Loucy (cell line): ENCODE results near the gene MAP10.

Experiments
- H2AFZ ChIP-seq: fragments of 200-600 bp; sonication (generic); 2 replicates; pipeline ENCODE4 v1.6.0; 2016; ENCODE audit warnings: antibody characterized with exemption, mild to moderate bottlenecking, low read length, moderate library complexity
- H3F3A ChIP-seq: fragments of 200-600 bp; 2 replicates; pipeline ENCODE4 v1.6.0; 2016; ENCODE audit warnings: antibody characterized with exemption, low read depth, mild to moderate bottlenecking
- H3K27me3 ChIP-seq: fragments of 200-600 bp; sonication (generic); 2 replicates; pipeline ENCODE4 v1.6.1; 2014; ENCODE audit warnings: low read length, mild to moderate bottlenecking; ENCODE audit not compliant: insufficient read depth, poor library complexity, severe bottlenecking
- H3K36me3 ChIP-seq: fragments of 200-600 bp; sonication (generic); 2 replicates; pipeline ENCODE4 v1.6.1; 2016; ENCODE audit warnings: low read length; ENCODE audit not compliant: insufficient read depth
- H3K4me1 ChIP-seq: fragments of 200-600 bp; sonication (generic); 2 replicates; pipeline ENCODE4 v1.5.1; 2014; ENCODE audit warnings: low read length, mild to moderate bottlenecking; ENCODE audit not compliant: insufficient read depth, poor library complexity, severe bottlenecking
- H3K4me2 ChIP-seq: fragments of 200-600 bp; sonication (generic); 2 replicates; pipeline ENCODE4 v1.6.0; 2014; ENCODE audit warnings: antibody characterized with exemption, low read length, low read depth, mild to moderate bottlenecking; ENCODE audit not compliant: poor library complexity, severe bottlenecking
- H3K4me3 ChIP-seq: fragments of 200-600 bp; sonication (generic); 2 replicates; pipeline ENCODE4 v1.5.1; 2014; ENCODE audit warnings: low read length, mild to moderate bottlenecking, mixed read lengths; ENCODE audit not compliant: poor library complexity, severe bottlenecking
- H3K79me2 ChIP-seq: fragments of 200-600 bp; sonication (generic); 2 replicates; pipeline ENCODE4 v1.6.1; 2014; ENCODE audit warnings: low read length; ENCODE audit not compliant: insufficient read depth
- H3K9ac ChIP-seq: fragments of 200-600 bp; sonication (generic); 2 replicates; pipeline ENCODE4 v1.6.0; 2014; ENCODE audit warnings: mild to moderate bottlenecking, low read depth, low read length, moderate library complexity; ENCODE audit not compliant: poor library complexity, severe bottlenecking
- H3K9me2 ChIP-seq: fragments of 200-600 bp; sonication (generic); replicated peaks from 2 replicates; pipeline ENCODE4 v1.6.1; 2016; ENCODE audit warnings: low read depth, low read length, mixed read lengths
- H3K9me3 ChIP-seq: fragments of 200-600 bp; sonication (generic); 2 replicates; pipeline ENCODE4 v1.6.1; 2014; ENCODE audit warnings: mild to moderate bottlenecking, antibody characterized with exemption, low read length, low read depth; ENCODE audit not compliant: insufficient read depth
- H4K20me1 ChIP-seq: fragments of 200-600 bp; sonication (generic); 2 replicates; pipeline ENCODE4 v1.6.0; 2014; ENCODE audit warnings: antibody characterized with exemption, low read length, mild to moderate bottlenecking; ENCODE audit not compliant: insufficient read depth, poor library complexity, severe bottlenecking
- EZH2phosphoT487 ChIP-seq: fragments of 200-600 bp; IDR thresholded peaks from 2 replicates; pipeline ENCODE4 v1.6.1; 2018; ENCODE audit warnings: antibody characterized with exemption, mild to moderate bottlenecking, moderate library complexity, borderline replicate concordance
- TF ChIP-seq, protein P1 (sequence below): fragments of 200-600 bp; sonication (generic); conservative IDR thresholded peaks from 2 replicates; pipeline ENCODE4 v1.5.1; 2014; ENCODE audit warnings: mild to moderate bottlenecking, antibody characterized with exemption, low read length

The MAP10 gene

DNA sequence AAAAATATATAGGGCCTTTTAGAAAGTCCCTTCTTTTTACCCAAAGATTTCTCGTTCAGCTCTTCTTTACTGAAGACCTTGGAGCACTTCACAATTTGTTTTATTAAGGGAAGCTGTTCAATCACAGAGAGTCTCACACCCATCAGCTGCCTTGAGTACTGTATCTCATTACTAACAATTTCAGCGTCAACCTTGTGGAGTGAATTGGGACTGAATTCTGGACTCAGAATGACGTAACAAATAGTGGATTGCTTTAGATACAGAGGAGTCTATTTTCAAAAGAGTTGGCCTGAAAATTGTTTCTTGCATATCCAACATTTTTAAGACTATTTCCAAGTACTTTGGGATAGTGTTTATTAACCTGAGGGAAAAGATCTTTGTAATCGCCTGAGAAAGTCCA lies 7.9 kb downstream of the MAP10 start:
- Histone ChIP-seq H3K4me2 (peak overlapping the region; percentile 95), H3K4me3 (no peak overlapping the region), H3K36me3 (no peaks in the 10 kb centered on the region), H4K20me1 (peaks cover 4% of the 10 kb centered on the region), H3F3A (no peaks in the 10 kb centered on the region), H3K79me2 (peaks cover 47% of the 10 kb centered on the region), H3K9ac (peak overlapping the region; percentile 98), H3K27me3 (no peaks in the 10 kb centered on the region), H3K9me3 (no peaks in the 10 kb centered on the region), H3K9me2 (no peaks in the 10 kb centered on the region), H3K4me1 (peaks cover 38% of the 10 kb centered on the region), H2AFZ (no peak overlapping the region)
- no peak for TF ChIP-seq EZH2phosphoT487
- TF ChIP-seq, protein P1, sequence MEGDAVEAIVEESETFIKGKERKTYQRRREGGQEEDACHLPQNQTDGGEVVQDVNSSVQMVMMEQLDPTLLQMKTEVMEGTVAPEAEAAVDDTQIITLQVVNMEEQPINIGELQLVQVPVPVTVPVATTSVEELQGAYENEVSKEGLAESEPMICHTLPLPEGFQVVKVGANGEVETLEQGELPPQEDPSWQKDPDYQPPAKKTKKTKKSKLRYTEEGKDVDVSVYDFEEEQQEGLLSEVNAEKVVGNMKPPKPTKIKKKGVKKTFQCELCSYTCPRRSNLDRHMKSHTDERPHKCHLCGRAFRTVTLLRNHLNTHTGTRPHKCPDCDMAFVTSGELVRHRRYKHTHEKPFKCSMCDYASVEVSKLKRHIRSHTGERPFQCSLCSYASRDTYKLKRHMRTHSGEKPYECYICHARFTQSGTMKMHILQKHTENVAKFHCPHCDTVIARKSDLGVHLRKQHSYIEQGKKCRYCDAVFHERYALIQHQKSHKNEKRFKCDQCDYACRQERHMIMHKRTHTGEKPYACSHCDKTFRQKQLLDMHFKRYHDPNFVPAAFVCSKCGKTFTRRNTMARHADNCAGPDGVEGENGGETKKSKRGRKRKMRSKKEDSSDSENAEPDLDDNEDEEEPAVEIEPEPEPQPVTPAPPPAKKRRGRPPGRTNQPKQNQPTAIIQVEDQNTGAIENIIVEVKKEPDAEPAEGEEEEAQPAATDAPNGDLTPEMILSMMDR = no peak

DNA sequence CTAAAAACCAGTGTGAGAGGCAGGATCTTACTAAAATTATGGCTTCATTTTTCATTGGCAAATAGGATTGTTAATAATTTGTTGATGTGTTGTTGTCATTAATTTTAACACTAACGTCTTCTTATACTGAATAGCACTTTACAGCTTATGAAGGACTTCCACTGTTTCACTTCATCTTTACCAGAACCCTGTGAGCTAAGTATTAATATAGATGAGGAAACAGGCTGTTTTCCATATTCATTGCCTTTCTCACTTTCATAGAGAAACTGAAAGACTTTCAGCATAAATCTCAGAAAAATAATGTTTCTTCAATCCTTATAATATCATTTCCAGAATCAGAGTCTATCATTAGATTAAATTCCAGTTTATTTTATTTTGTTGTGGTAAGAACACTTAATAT lies 8.5 kb downstream of the MAP10 start:
- no peak for TF ChIP-seq EZH2phosphoT487
- TF ChIP-seq, protein P1 = no peak
- H3K9ac ChIP-seq = no peak overlapping the region
- no peak overlapping the region for H3K4me3 ChIP-seq
- peaks cover 32% of the 10 kb centered on the region for H3K4me1 ChIP-seq
- no peak overlapping the region for H3K4me2 ChIP-seq
- H3K79me2 ChIP-seq = peaks cover 40% of the 10 kb centered on the region
- H2AFZ ChIP-seq = no peak overlapping the region
- H3K9me3 ChIP-seq = no peaks in the 10 kb centered on the region
- H3K36me3 ChIP-seq = no peaks in the 10 kb centered on the region
- H3K27me3 ChIP-seq = no peaks in the 10 kb centered on the region
- H3K9me2 ChIP-seq = no peaks in the 10 kb centered on the region
- no peaks in the 10 kb centered on the region for H3F3A ChIP-seq
- peaks cover 4% of the 10 kb centered on the region for H4K20me1 ChIP-seq

- H3K4me2 ChIP-seq = no peak overlapping the region
- H3K27me3 ChIP-seq = no peaks in the 10 kb centered on the region
- H3K79me2 ChIP-seq = peaks cover 14% of the 10 kb centered on the region; the same call in 1 of the 2 replicates
- no peaks in the 10 kb centered on the region for H4K20me1 ChIP-seq
- H2AFZ ChIP-seq = no peak overlapping the region
- no peak overlapping the region for H3K9ac ChIP-seq
- no peaks in the 10 kb centered on the region for H3F3A ChIP-seq
- no peak overlapping the region for H3K4me3 ChIP-seq
- peaks cover 9% of the 10 kb centered on the region for H3K4me1 ChIP-seq
- H3K36me3 ChIP-seq = no peaks in the 10 kb centered on the region
- H3K9me2 ChIP-seq = no peaks in the 10 kb centered on the region
- TF ChIP-seq, protein P1 = no peak
- no peak for TF ChIP-seq EZH2phosphoT487
- H3K9me3 ChIP-seq = no peaks in the 10 kb centered on the region
Observed at GRCh38 chr1:232816324-232816723, 11.1 kb downstream of the MAP10 start.
